Islet of Langerhans (tissue), 1 donor: Measurements from ENCODE around the gene LPIN3.
"Not testable (repeated sequence)": the region's sequence is repeated elsewhere in the genome, so short reads cannot be mapped to it uniquely, and the experiment has no call there.

Source experiments
- FAIRE-seq: peaks from one replicate; lab custom pipeline; 2011; peaks lifted over from hg19 to GRCh38; lab: Jason Lieb, UNC

LPIN3 gene, protein sequence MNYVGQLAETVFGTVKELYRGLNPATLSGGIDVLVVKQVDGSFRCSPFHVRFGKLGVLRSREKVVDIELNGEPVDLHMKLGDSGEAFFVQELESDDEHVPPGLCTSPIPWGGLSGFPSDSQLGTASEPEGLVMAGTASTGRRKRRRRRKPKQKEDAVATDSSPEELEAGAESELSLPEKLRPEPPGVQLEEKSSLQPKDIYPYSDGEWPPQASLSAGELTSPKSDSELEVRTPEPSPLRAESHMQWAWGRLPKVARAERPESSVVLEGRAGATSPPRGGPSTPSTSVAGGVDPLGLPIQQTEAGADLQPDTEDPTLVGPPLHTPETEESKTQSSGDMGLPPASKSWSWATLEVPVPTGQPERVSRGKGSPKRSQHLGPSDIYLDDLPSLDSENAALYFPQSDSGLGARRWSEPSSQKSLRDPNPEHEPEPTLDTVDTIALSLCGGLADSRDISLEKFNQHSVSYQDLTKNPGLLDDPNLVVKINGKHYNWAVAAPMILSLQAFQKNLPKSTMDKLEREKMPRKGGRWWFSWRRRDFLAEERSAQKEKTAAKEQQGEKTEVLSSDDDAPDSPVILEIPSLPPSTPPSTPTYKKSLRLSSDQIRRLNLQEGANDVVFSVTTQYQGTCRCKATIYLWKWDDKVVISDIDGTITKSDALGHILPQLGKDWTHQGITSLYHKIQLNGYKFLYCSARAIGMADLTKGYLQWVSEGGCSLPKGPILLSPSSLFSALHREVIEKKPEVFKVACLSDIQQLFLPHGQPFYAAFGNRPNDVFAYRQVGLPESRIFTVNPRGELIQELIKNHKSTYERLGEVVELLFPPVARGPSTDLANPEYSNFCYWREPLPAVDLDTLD

DNA sequence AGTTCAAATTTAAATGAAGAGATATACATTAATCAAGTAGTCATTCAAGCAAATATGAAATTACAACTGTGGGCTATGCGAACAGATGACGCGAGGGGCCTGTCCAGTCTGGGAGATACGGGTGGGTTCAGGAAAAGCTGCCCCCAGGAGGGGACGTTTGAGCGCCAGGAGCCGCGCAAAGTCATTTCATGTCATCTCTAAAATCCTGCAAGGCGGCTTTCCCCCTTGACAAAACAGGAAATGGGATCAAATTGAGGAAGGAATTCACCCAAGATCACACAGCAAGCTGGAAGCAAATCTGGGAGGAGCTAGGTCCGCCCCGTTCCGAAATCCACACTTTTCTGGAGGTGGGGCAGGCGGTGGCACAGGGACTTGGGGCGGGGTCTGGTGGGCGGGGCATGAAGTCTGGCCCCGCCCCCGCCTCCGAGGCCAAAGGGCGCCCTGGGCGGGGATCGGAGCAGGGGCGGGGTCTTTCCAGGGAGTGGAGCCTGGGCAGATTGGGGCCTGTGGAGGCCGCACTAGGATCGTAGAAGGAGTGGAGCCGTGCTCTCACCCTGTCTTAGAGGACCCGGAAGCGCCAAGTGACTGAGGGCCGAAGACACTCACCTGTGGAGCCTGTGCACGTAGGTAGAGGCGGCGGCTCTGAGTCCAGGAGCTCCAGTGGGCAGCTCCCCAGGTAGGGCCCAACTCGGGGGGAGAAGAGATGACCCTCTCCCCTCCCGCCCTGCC is at the start of gene LPIN3:
TSS of gene LPIN3 (plus strand) at position 495 of the 729 bp plus-strand sequence. CDS start 4,983 bp downstream, outside the sequence.
- FAIRE-seq: no peak

DNA sequence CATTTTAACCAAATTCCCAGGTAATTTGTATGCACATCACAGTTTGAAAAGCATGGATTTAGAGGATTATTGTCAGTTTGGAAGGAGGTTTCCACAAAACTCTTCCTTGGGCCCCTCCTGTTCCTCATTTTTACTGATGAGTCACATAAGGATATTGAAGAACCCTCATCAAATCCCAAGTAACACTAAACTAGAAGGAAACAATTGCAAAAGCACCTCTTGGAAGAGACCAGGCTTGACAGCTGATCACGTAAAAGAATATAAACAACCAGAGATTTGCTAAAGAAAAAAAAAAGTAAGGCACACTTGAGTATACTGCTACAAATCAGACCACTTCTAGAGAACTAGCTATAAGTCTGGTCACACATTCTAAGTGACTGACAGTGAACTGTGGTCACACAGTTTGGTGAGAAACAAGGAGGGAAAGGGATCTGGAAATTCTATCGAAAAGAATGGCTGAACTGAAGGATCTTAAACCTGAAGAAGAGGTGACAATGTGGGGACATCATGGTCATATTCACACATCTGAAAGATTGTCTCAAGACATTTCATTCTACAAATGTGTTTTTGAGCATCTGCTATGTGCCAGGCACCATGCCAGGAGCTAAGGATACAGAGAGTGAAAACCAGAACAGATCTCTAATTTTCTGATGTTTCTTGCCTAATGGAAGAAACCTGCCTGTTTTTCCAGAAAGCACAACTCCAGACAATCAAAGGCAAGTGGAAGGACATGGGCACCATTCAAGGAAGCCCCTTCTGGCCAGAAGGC is 47.2 kb upstream of the LPIN3 start:
- no peak for FAIRE-seq

DNA sequence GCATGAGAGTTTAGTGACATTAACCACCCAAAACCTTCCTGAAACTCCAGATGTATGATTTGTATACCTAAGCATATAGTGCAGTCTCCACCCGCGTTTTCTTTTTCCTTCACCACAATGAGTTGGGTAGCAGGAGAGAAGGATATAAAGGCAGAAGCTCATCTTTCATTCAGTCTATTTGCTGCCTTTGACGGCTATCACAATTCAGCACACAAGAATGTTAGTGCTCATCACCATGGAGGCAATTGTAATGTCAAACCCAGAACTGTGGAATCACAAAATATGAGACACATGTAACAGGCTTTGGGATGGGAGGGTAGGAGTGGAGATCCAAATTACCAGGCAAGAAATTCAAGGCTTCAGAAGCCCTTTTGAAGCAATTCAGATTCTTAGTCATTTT is 40.7 kb upstream of the LPIN3 start:
- no peak for FAIRE-seq

DNA sequence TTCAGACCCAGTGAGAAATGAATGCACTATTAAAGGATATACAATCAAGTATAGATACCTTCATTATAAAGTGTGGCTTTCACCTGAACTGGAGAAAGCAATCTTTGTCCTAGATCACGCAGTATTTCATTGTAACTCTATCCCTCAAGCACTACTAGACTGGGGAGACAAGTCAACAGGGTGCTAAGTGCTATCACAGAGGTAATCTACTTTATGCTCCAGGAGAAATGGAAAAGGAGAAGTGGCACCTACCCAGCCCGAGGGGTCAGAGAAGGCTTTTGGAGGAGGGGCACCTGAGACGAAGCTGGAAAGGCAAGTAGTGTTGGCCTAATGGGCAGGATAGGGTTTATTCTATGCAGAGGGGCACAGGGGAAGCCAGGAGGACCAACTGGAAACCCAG is 40.2 kb upstream of the LPIN3 start:
- no peak for FAIRE-seq

DNA sequence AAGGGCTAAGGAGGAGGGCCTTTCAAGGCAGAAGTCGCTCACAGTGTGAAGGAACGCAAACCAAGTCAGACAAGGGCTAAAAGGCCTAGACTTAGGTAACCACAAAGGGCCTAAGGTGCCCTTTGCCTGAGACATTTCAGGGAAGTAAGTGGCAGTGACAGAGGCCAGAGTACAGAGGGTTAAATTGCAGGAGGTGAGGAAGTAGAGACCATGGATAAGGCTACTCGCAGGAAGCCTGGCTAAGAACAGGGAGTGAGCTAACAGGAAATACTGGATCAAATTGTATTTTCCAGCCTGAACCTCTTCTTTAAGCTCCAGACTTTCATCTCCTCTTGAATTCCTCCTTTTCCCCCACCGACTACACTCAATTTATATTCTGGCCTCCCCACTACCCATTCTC is 39.7 kb upstream of the LPIN3 start:
- no peak for FAIRE-seq

DNA sequence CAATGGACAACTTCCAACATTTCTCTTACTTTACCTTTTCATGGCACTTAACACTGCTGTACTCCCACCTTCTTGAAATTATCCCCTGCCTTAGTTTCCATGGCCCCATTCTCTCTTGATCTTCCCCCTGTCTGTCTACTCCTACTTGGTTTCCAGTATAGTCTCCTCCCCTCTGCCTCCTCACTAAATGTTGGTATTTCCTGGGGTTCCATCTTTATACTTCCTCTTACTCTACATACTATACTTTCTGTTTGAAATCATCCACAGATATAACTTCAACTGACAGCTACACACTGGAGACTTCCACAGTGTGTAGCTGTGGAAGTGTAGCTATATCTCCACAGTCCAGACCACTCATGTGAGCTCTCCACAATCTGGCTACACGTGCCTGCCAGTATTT is 36.6 kb upstream of the LPIN3 start:
- no peak for FAIRE-seq

DNA sequence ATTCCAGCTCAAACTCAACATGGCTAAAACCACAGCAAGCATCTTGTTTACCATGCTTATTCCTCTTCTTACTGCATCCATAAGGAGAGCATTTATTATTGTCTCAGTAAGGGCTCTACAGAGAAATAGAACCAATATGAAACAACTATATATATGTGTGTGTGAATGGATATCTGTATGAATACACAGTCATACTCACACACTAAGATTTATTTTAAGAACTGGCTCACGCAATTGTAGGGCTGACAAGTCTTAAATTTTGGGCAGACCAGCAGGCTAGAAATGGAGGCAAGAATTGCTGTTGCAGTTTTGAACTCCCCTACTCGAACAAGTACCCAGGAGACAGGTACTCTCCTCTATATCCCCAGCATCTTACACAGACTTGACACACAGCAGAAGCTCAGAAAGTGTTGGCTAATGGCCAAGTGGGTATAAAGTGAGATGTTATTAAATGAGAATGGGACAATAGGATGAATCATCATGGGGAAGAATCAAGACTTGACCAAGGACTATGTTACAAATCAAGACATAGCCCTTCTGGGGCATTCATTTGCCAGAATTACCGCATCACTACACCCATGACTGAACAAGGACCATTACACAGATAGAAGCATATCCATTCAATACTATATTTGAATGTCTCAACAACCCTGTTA is 36.1 kb upstream of the LPIN3 start:
- no peak for FAIRE-seq

DNA sequence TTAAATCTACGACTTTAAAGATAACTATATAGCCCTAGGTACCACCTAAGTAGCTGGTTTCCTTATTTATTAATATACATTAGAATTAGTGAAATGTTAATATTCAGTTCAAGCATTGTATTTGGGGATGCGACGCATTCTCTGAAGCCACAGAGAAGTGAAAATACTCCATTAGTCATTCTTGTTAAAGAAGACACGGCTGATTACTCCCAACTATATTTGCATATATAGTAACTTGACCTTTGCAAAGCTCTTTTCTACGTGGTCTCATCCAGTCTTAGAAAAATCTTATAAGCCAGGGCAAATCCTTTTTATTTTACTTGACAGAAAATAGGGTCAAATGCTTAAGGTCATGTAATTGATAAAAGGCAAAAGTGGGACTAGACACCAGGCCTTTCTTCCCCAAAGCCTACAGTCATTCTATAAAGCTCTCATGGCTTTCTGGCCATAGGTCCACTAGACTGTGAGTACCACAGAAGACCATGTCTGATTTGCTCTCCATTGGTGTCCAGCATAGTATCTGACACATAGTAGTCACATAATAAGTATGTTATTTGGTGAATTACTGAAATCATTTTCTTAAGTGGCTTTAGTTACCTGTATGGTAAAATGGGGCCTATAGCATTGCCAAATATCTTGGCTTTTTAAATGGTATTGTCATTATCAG is 34.4 kb upstream of the LPIN3 start:
- FAIRE-seq: no peak

DNA sequence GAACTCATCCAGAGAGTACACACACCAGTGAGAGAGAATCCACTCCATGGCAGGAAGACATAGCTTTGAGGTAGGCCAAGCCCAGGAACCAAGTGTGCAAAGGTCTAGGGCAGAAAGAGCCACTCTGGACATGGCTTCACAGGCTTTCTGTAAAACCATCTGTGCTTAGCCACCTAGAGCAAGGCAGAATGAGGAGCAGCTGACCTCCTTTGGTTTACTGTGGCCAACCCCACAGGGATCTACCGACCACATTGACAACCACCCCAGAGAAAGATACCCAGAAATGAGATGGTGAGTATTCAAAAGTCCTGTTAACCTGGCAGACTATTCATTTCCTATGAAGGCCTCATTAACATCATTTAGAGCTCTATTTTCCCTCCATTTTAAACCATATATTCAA is 33.6 kb upstream of the LPIN3 start:
- FAIRE-seq: no peak

DNA sequence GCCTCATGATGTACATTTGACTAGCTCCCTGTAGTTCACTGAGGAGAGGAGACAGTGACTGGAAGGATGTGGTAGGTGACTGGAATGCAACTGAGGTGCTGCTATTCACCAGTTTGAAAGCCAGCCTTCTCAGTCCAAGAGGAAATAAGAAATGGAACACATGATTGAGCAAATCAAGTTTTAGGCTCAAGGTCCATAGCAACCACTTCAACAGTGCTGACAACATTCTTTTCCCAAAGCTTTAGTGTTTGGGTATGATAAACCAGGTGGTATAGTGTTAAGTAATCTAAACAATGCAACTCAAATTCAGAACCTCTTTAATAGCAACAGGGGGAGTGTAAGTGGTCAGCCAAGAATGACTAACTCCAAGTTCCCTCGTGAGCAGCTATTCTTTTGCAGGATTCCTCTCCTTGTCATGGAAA is 32.3 kb upstream of the LPIN3 start:
- FAIRE-seq: no peak

DNA sequence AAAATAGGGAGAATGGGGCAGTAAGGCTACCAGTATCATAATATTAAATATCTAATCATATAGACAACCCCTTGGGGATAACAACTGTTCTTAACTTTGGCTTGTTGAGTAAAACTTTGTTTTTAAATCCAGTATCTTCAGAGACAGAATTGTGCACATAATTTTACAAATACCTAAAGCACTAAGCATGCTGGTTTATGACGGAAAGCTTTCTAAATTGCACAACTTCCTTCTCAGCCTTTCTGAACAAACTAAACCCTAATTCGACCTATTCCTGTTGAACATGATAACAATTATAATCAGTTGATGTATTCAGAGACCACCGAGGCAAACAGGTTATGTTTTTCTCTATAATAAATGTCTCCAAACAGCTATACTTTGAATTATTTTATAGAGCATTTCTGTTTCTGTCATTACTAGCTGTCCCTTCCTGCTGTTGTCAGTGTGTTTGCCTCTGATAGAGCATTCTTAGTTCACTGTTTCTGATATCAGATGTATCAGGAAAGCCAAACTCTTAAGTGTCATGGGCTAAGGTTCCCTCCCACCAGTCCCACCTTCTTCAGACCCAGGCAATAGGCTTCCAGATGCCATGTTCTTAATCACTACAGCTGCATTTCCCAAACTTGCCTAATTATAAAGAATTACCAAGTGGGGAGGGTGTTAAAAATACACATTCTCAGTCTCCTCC is 31.8 kb upstream of the LPIN3 start:
- FAIRE-seq: no peak

DNA sequence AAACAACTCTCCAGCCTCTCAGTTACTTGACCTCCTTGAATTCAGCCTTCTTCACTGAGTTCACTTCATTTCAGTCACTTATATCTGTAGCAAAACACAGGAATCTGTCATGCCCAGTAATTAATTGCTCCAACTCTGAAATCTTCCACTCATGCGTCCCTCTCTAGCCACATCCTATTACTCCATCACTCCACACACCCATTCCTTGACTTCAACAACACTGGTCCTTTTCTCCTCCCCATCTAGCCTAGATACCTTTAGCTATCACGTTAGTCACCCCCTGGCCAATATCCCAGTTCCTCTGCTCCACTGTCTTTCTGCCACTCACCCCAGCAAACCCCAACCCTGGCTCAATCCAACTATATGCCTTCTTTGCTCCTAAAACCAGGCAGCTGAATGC is 30.8 kb upstream of the LPIN3 start:
- FAIRE-seq: no peak

DNA sequence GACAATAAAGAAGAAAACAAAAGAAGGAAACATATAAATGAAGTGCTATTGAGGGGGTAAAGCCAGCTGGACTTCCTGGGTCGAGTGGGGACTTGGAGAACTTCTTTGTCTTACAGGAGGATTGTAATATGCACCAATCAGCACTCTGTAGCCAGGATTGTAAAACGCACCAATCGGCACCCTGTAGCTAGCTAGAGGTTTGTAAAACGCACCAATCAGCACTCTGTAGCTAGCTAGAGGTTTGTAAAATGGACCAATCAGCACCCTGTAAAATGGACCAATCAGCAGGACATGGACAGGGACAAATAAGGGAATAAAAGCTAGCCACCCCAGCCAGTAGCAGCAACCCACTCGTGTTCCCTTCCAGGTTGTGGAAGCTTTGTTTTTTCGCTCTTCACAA is 28.6 kb upstream of the LPIN3 start:
- FAIRE-seq: not testable (repeated sequence)

DNA sequence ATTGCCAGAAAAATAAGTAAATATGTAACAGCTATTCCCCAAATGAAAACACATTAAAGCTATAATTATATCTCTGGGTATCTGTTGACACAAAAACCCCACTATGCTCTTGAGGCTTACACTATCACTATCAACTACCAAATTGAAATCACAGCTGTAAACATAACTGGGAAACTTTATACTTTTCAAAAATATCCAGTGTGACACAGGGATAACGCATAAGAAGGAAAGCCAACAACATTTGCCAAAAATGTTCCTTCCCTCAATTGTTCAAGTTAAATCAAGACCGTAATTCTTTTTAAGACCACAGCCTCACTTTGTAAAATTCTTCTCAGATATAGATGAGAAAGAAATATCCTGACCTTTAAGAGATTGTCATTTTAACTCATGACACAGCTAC is 26.2 kb upstream of the LPIN3 start:
- no peak for FAIRE-seq

DNA sequence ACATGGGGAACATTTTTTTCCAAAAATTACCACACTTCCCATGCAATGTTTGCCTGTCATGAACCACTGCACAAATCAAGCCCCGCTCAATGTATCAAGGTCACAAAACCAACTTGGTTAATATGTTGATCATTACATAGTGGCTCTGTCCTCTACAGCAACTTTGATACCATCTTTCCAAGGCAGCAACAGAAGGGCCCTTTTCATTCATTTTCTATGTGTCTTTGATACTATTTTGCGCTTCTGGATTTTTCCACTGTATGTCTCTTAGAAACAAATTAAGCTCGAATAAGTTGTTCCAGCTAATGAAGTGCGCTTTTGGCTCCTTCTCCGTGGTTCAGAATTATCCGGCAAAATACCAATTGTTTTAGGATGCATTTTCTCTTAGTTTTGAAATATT is 24.6 kb upstream of the LPIN3 start:
- no peak for FAIRE-seq

DNA sequence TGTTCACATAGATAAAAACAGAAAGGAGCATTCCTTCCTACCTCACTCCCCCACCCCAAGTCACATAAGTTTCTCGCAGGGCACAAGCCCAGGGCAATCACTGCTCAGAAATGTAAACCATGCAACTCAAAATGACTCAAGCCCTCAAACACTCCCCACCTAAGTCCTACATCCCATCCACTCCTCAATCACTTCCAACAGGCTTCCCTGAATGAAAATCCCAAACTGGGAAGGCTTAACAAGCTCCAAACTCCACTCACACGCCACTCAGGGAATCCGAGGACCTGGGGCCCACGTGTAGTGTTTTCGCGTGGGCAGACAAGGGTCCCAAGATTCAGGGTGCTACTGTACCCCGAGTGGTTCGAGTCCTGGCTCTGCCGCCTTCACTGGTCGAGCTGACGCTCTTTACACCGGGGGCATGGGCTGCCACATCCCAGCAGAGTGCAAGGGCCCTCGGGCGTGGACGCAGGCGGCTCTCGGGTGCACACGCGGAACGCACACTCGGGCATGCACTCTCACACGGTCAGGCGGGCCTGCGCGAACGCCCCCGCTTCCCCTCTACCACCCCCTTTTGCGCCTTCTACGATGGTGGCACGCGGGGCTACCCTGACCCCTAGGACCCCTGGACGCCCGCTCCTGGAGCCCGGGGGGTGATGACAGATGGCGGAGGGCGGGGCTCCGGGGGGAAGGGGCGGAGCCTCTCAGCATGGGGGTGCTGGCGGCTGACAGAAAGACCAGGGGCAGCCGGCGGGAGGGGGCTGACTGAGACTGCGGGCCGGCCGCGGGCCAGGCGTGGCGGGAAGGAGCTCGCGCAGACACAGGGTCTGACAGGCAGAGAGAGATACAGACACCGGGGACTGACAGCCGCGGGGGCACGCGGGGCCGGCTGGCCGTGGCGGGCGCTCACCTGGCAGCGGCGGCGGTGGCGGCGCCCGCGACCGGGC is 23.7 kb upstream of the LPIN3 start:
- no peak for FAIRE-seq

DNA sequence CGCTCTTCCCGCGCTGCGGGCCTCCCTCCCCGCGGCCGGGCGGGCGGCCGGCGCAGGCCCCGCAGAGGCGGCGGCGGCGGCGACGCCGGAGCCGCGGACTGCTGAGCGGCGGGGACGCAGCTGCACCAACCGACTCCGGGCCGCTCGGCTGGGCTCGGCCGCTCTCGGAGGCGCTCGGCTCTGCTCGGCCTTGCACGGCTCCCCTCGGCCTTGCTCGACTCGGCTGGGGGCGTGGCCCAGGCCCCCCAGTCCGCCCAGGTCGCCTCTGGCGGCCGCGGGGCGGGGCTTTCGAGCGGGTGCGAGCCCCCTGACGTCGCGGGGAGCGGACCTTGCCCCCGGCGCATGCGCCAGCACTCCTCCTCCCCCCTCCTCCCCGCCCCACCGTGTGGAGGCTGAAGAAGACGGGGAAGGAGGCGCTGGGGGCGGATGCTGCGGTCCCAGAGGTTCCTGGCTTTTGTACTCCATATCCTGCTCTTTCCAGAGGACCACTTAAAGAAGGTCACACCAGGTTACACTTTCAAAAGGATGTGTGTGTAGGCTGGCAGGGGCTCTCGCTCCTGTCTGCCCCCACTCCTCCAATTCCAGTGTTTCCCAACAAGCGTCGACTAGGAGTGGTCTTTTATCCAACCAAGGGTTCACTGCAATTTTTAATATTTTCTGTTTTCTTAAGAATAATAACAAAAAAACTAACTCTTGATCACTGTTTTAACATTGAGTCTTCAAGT is 22.9 kb upstream of the LPIN3 start, which contains the start of gene ZHX3:
TSS of gene ZHX3 (minus strand) at position 186 of the 725 bp plus-strand sequence. CDS start 112,815 bp downstream, outside the sequence.
- FAIRE-seq: no peak

DNA sequence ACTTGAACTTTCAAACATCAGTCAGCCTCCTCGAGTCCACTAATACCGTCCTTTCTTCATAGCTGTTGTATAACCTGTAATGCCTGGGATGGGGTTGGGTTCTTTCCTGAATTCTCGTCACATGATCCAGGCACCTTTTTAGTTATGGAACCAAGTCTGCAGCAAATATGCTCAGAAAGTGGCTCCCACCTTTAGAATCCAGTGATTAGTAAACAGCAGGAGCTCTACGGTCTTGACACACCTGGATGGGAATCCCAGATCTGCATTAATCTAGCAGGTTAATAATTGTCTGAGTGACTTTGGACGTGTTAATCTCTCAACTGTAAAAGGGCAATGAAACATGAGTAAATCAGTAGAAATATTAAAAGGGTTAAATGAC is 22.4 kb upstream of the LPIN3 start:
- no peak for FAIRE-seq
